ENCODE measurements around the gene CLEC3A. TPM values are rescaled to one million over a fixed set of nuclear protein-coding genes. Genes with fewer than 3 reads are reported as not detected.

CLEC3A gene
- total RNA-seq = not detected in 2 replicates

GRCh38 chr16:78022347-78023060, at the start of gene CLEC3A:
Gene CLEC3A (plus strand): TSS chr16:78022548. CDS start chr16:78022627, 79 bp downstream.

Other genes starting within 250 kb of the CLEC3A start
- gene VAT1L, start 234.0 kb upstream of the CLEC3A start, total RNA-seq = 3.9 and 13.8 TPM in 2 replicates
- gene WWOX, start 77.1 kb downstream of the CLEC3A start, total RNA-seq = 9.2 and 15.1 TPM in 2 replicates

Data from bladder microvascular endothelial cell (primary cell).